ENCODE results near the gene RFPL4AL1.

DNA sequence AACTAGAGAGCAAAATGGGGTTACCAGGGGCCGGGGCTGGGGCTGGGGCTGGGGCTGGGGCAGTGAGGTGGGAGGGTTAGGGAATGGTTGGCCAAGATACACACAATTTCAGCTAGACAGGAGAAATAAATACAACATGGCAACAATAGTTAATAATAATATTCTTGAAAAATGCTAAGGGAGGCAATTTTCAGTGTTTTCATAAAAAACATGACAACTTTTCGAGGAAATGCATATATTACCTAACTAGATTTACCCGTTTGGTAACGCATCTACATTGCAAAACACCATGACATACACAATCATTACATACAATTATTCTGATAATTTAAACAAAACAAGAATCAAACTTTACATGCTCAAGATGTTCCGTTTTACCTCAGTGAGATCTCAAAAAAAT, 12.2 kb downstream of the RFPL4AL1 start:
- TF ChIP-seq PKNOX1 (IDR thresholded peaks at IDR 0.05) (no peak), ARNT (IDR thresholded peaks at IDR 0.05) (no peak), SUZ12 (IDR thresholded peaks at IDR 0.05) (no peak), BHLHE40 (IDR thresholded peaks at IDR 0.05; ENCODE audit: borderline replicate concordance) (no peak)
